CD14-positive monocyte (primary cell): Measurements from ENCODE around the gene CMTR2. TPM values are rescaled to one million over a fixed set of nuclear protein-coding genes. Genes with fewer than 3 reads are reported as not detected.

Experiments used
- DNase-seq, 3 donors: peaks; one replicate each; pipeline ENCODE4 v3.0.0-alpha.2; 2011 to 2022
- H2AFZ ChIP-seq: 2 replicates; pipeline ENCODE4 v1.6.0; 2012; ENCODE audit warnings: mild to moderate bottlenecking, low read depth, low read length, inconsistent platforms; ENCODE audit not compliant: insufficient read depth, poor library complexity, severe bottlenecking
- H3K27ac ChIP-seq, 2 donors: 1 replicate in 1 of 2; 2 replicates in 1 of 2; pipeline ENCODE4 v1.5.1; 2012 to 2013; ENCODE audit warnings: low read length in 2 of 2, control low read depth in 1 of 2, inconsistent platforms in 1 of 2, low read depth in 1 of 2, mild to moderate bottlenecking in 1 of 2
- H3K27me3 ChIP-seq, 2 donors: one replicate each; pipeline versions ENCODE4 v1.6.0 to v1.6.1; 2011 to 2013; ENCODE audit warnings: low read length in 2 of 2; ENCODE audit not compliant: control insufficient read depth in 2 of 2, insufficient read depth in 2 of 2
- H3K36me3 ChIP-seq, 2 donors: replicated peaks in 1 of 2; 1 replicate in 1 of 2; 2 replicates in 1 of 2; pipeline versions ENCODE4 v1.5.1 to v1.6.1; 2012 to 2013; ENCODE audit warnings: low read length in 2 of 2, control low read depth in 1 of 2, inconsistent platforms in 1 of 2, mild to moderate bottlenecking in 1 of 2; ENCODE audit not compliant: insufficient read depth in 2 of 2, control insufficient read depth in 1 of 2
- H3K4me1 ChIP-seq, 2 donors: 1 replicate in 1 of 2; 2 replicates in 1 of 2; pipeline versions ENCODE4 v1.5.1 to v1.6.1; 2012 to 2013; ENCODE audit warnings: low read length in 2 of 2, control low read depth in 1 of 2, inconsistent platforms in 1 of 2, mild to moderate bottlenecking in 1 of 2, moderate library complexity in 1 of 2; ENCODE audit not compliant: insufficient read depth in 2 of 2, control insufficient read depth in 1 of 2
- H3K4me2 ChIP-seq: replicated peaks from 2 replicates; pipeline ENCODE3; 2012; ENCODE audit warnings: low read length, moderate library complexity, mild to moderate bottlenecking; ENCODE audit not compliant: poor library complexity, severe bottlenecking; ENCODE audit errors: extremely low read depth
- H3K4me3 ChIP-seq, 3 experiments: fragments of 200-600 bp in 1 of 3; sonication (generic) in 1 of 3; replicated peaks in 1 of 3; 1 replicate in 2 of 3; 2 replicates in 1 of 3; pipeline ENCODE4 v1.5.1; 2011 to 2013; ENCODE audit warnings: low read length in 3 of 3, mild to moderate bottlenecking in 3 of 3, control low read depth in 2 of 3, low read depth in 2 of 3, inconsistent platforms in 1 of 3, moderate library complexity in 1 of 3
- H3K79me2 ChIP-seq: 2 replicates; pipeline ENCODE4 v1.6.0; 2012; ENCODE audit warnings: mild to moderate bottlenecking, control low read depth, inconsistent platforms, low read length, moderate library complexity; ENCODE audit not compliant: insufficient read depth
- H3K9ac ChIP-seq: 2 replicates; pipeline ENCODE4 v1.6.0; 2017; ENCODE audit warnings: low read length, mild to moderate bottlenecking; ENCODE audit not compliant: insufficient read depth, poor library complexity, severe bottlenecking
- H3K9me3 ChIP-seq, 2 donors: replicated peaks in 1 of 2; 1 replicate in 1 of 2; 2 replicates in 1 of 2; pipeline versions ENCODE4 v1.5.1 to v1.6.1; 2012 to 2013; ENCODE audit warnings: low read length in 2 of 2, control low read depth in 1 of 2; ENCODE audit not compliant: control insufficient read depth in 1 of 2, insufficient read depth in 1 of 2
- H4K20me1 ChIP-seq: 2 replicates; pipeline ENCODE4 v1.6.0; 2012; ENCODE audit warnings: mild to moderate bottlenecking, low read length, control low read depth, moderate library complexity; ENCODE audit not compliant: insufficient read depth
- H3K27ac Mint-ChIP-seq, 7 donors: one replicate each; pipeline ENCODE4 v1.8.0; 2020; ENCODE audit warnings: mild to moderate bottlenecking in 7 of 7, mixed read lengths in 7 of 7, moderate library complexity in 6 of 7, inconsistent platforms in 2 of 7
- H3K27me3 Mint-ChIP-seq, 3 donors: one replicate each; pipeline ENCODE4 v1.8.0; 2021 to 2022; ENCODE audit warnings: low read depth in 3 of 3, mild to moderate bottlenecking in 3 of 3, mixed read lengths in 3 of 3, moderate library complexity in 3 of 3, inconsistent platforms in 1 of 3
- H3K36me3 Mint-ChIP-seq, 2 donors: one replicate each; pipeline ENCODE4 v1.8.0; 2020; ENCODE audit warnings: mixed read lengths in 2 of 2, inconsistent platforms in 1 of 2, mild to moderate bottlenecking in 1 of 2
- H3K4me1 Mint-ChIP-seq: one replicate; pipeline ENCODE4 v1.8.0; 2020; ENCODE audit warnings: mild to moderate bottlenecking, mixed read lengths
- H3K4me3 Mint-ChIP-seq, 2 donors: one replicate each; pipeline ENCODE4 v1.8.0; 2020; ENCODE audit warnings: mild to moderate bottlenecking in 2 of 2, mixed read lengths in 2 of 2, moderate library complexity in 1 of 2
- H3K9me3 Mint-ChIP-seq, 7 donors: one replicate each; pipeline ENCODE4 v1.8.0; 2020 to 2022; ENCODE audit warnings: mixed read lengths in 7 of 7, mild to moderate bottlenecking in 6 of 7, moderate library complexity in 6 of 7, inconsistent platforms in 2 of 7
- CTCF ChIP-seq: fragments of 200-600 bp; IDR thresholded peaks from one replicate; pipeline ENCODE4 v1.8.0; 2022; ENCODE audit warnings: antibody characterized with exemption, mild to moderate bottlenecking
- WGBS: methylation state at CpG from one replicate; pipeline ENCODE4 v1.1.5; 2013; ENCODE audit warnings: missing lambda C conversion rate; ENCODE audit not compliant: insufficient coverage; 5-methylcytosine and 5-hydroxymethylcytosine counted together
- intact Hi-C, 2 donors: fragments of 100-400 bp; cut with micrococcal nuclease; formaldehyde crosslinking; loops; one replicate each; pipeline versions ENCODE4 v1.15.0 to v1.15.1; 2023
- polyA plus RNA-seq, 3 donors: library from polyadenylated mRNA; depleted of rRNA in 1 of 3; unstranded in 2 of 3; stranded (reverse) in 1 of 3; fragments of 300-500 nt in 2 of 3; fragments of >200 nt in 1 of 3; fragmentation: Illumina TruSeq in 2 of 3; gene quantifications; 1 replicate in 2 of 3; 2 replicates in 1 of 3; pipeline ENCODE4 v1.2.3, GENCODE V29; 2012 to 2021

The CMTR2 gene
- polyA plus RNA-seq, 3 donors: 4.3 to 12.7 (median 11.5) TPM

- no CpG with 5 or more reads among the region's 2 CpGs for WGBS
- Histone ChIP-seq H3K4me2 (peak overlapping the region; percentile 89), H3K9me3 (no peaks in the 10 kb centered on the region), H3K4me1 (peaks cover 12% of the 10 kb centered on the region in 2 donors), H3K27me3 (peaks cover 0 to 2% of the 10 kb centered on the region in 2 donors), H3K27ac (peak overlapping the region; percentile 79 to 90), H3K9ac (peak overlapping the region; percentile 88), H2AFZ (peak overlapping the region; percentile 95), H3K36me3 (peaks cover 23 to 24% of the 10 kb centered on the region in 2 donors), H3K4me3 (peak overlapping the region; percentile 56 to 89 (median 68)), H4K20me1 (peaks cover 11% of the 10 kb centered on the region), H3K79me2 (peaks cover 17% of the 10 kb centered on the region)
- peaks cover 20% of the 10 kb centered on the region for H3K4me1 Mint-ChIP-seq
- no peak for DNase-seq
- H3K9me3 Mint-ChIP-seq: peaks cover 0 to 6% (median 0%) of the 10 kb centered on the region in 7 donors
- peaks cover 6 to 15% (median 7%) of the 10 kb centered on the region in 3 donors for H3K27me3 Mint-ChIP-seq
- H3K4me3 Mint-ChIP-seq: peak overlapping the region; percentile 83 to 91
- intact Hi-C loops: loop anchor here in 1 of 2 donors (10.0 kb wide), 1 partner anchor 485 kb away; the partner anchor contains the start of gene VAC14
- peak overlapping the region; percentile 54 to 91 (median 89) for H3K27ac Mint-ChIP-seq
- H3K36me3 Mint-ChIP-seq: peaks cover 27 to 29% of the 10 kb centered on the region in 2 donors
- no peak for TF ChIP-seq CTCF
Measured at GRCh38 chr16:71289732-71290062, 495 bp upstream of the CMTR2 start.

GRCh38 chr16:71288570-71288889 is 672 bp downstream of the CMTR2 start:
- Histone ChIP-seq H3K36me3 (peaks cover 31 to 35% of the 10 kb centered on the region in 2 donors), H4K20me1 (peaks cover 11% of the 10 kb centered on the region), H3K4me1 (peaks cover 12% of the 10 kb centered on the region in 2 donors), H2AFZ (peak overlapping the region; percentile 95), H3K4me2 (peak overlapping the region; percentile 89), H3K4me3 (peak overlapping the region; percentile 56 to 89 (median 68)), H3K9me3 (no peaks in the 10 kb centered on the region), H3K27ac (peak overlapping the region; percentile 79 to 90), H3K27me3 (peaks cover 0 to 2% of the 10 kb centered on the region in 2 donors), H3K79me2 (peaks cover 17% of the 10 kb centered on the region), H3K9ac (peak overlapping the region; percentile 88)
- Mint-ChIP-seq H3K36me3 (peaks cover 38 to 40% of the 10 kb centered on the region in 2 donors), H3K27ac (peak overlapping the region; percentile 86 to 91 (median 90)), H3K27me3 (peaks cover 6 to 11% (median 7%) of the 10 kb centered on the region in 3 donors), H3K4me1 (peaks cover 23% of the 10 kb centered on the region), H3K9me3 (peaks cover 0 to 6% (median 0%) of the 10 kb centered on the region in 7 donors), H3K4me3 (peak overlapping the region; percentile 83 to 91)
- intact Hi-C loops: loop anchor here in 1 of 2 donors (10.0 kb wide), 1 partner anchor 484 kb away; the partner anchor contains the start of gene VAC14
- WGBS: 38% methylated on average over 1 of the region's 3 CpGs
- TF ChIP-seq CTCF: no peak
- DNase-seq: no peak
